Measurements from ENCODE around the gene MEGF8. TPM values are rescaled to one million over a fixed set of nuclear protein-coding genes. Genes with fewer than 3 reads are reported as not detected.

The MEGF8 gene
- total and polyA plus RNA-seq, 2 of the 13 experiments (the other 11 are each of a cell fraction or from before 2014, with no cell fraction given): 4.0 to 8.8 TPM

DNA sequence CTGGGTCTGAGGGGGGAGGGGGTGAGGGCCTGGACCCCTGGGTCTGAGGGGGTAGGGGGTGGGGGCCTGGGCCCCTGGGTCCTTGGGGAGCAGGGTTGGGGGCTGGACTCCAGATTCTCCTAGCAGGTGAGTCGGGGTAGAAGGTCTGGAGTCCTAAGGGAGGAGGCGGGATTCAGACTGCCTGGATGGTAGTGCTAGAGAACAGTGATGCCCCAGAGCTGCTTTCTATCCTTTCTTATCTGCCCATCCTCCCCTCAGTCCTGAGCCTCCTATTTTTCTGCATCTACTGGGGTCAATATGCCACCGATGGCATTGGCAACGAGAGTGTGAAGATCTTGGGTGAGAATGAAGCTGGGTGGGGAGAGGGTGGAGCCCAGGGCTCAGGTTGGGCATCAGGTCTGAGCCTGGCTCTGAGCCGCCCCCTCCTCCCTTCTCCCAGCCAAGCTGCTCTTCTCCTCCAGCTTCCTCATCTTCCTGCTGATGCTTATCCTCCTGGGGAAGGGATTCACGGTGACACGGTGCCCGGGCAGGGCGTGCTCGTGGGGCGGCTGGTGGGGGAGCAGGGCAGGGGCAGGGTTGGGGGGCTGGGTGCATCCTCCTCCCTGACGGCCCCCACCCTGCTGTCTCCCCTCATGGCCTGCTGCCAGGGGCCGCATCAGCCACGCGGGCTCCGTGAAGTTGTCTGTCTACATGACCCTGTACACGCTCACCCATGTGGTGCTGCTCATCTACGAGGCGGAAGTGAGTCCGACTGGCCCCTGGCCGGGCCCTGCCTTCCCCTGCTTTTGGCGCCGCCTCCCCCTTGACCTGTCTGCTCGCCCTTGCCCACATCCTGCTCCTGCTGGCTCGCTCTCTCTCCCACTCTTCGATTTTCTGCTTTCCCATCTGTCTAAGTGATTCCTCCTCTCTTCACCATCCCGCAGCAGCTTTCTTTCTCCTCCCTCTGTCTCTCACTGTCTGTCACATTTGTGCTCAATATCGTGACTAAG lies 8.9 kb upstream of the MEGF8 start (continued):
- TF ChIP-seq, protein P1, sequence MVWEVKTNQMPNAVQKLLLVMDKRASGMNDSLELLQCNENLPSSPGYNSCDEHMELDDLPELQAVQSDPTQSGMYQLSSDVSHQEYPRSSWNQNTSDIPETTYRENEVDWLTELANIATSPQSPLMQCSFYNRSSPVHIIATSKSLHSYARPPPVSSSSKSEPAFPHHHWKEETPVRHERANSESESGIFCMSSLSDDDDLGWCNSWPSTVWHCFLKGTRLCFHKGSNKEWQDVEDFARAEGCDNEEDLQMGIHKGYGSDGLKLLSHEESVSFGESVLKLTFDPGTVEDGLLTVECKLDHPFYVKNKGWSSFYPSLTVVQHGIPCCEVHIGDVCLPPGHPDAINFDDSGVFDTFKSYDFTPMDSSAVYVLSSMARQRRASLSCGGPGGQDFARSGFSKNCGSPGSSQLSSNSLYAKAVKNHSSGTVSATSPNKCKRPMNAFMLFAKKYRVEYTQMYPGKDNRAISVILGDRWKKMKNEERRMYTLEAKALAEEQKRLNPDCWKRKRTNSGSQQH (CRISPR knock-in tag; IDR thresholded peaks at IDR 0.05; ENCODE audit: low read depth): no peak
- TF ChIP-seq ZNF24 (IDR thresholded peaks at IDR 0.05): no peak
- TF ChIP-seq CAMTA2 (CRISPR knock-in tag; IDR thresholded peaks at IDR 0.05; ENCODE audit: borderline replicate concordance): no peak
- TF ChIP-seq, protein P2, sequence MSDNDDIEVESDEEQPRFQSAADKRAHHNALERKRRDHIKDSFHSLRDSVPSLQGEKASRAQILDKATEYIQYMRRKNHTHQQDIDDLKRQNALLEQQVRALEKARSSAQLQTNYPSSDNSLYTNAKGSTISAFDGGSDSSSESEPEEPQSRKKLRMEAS (IDR thresholded peaks at IDR 0.05): peak; percentile 78
- 0 out of 2 replicates have a peak, but pooled peaks have one; percentile 39 for TF ChIP-seq NFKBIZ (CRISPR knock-in tag; IDR thresholded peaks at IDR 0.05)
- TF ChIP-seq CHD2 (IDR thresholded peaks at IDR 0.05; ENCODE audit: low read depth, low read length): no peak
- TF ChIP-seq, protein P3, sequence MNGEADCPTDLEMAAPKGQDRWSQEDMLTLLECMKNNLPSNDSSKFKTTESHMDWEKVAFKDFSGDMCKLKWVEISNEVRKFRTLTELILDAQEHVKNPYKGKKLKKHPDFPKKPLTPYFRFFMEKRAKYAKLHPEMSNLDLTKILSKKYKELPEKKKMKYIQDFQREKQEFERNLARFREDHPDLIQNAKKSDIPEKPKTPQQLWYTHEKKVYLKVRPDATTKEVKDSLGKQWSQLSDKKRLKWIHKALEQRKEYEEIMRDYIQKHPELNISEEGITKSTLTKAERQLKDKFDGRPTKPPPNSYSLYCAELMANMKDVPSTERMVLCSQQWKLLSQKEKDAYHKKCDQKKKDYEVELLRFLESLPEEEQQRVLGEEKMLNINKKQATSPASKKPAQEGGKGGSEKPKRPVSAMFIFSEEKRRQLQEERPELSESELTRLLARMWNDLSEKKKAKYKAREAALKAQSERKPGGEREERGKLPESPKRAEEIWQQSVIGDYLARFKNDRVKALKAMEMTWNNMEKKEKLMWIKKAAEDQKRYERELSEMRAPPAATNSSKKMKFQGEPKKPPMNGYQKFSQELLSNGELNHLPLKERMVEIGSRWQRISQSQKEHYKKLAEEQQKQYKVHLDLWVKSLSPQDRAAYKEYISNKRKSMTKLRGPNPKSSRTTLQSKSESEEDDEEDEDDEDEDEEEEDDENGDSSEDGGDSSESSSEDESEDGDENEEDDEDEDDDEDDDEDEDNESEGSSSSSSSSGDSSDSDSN (CRISPR knock-in tag; IDR thresholded peaks at IDR 0.05): peak; percentile 56
- no peak for TF ChIP-seq ZNF747 (CRISPR knock-in tag; IDR thresholded peaks at IDR 0.05; ENCODE audit: borderline replicate concordance)
- TF ChIP-seq ZNF83 (CRISPR knock-in tag; IDR thresholded peaks at IDR 0.05; ENCODE audit: borderline replicate concordance): no peak
- TF ChIP-seq MED1 (CRISPR knock-in tag; IDR thresholded peaks at IDR 0.05): no peak
- TF ChIP-seq TGIF2 (CRISPR knock-in tag; IDR thresholded peaks at IDR 0.05): peak; percentile 68; the same call in 1 of the 2 replicates
- TF ChIP-seq ZNF430 (CRISPR knock-in tag; IDR thresholded peaks at IDR 0.05): no peak
- no peak for TF ChIP-seq ZNF782 (CRISPR knock-in tag; IDR thresholded peaks at IDR 0.05; ENCODE audit: borderline replicate concordance)
- no peak for TF ChIP-seq STAT5B (CRISPR knock-in tag; IDR thresholded peaks at IDR 0.05)
- TF ChIP-seq NFE2L1 (CRISPR knock-in tag; IDR thresholded peaks at IDR 0.05; ENCODE audit: borderline replicate concordance): no peak
- TF ChIP-seq, protein P4, sequence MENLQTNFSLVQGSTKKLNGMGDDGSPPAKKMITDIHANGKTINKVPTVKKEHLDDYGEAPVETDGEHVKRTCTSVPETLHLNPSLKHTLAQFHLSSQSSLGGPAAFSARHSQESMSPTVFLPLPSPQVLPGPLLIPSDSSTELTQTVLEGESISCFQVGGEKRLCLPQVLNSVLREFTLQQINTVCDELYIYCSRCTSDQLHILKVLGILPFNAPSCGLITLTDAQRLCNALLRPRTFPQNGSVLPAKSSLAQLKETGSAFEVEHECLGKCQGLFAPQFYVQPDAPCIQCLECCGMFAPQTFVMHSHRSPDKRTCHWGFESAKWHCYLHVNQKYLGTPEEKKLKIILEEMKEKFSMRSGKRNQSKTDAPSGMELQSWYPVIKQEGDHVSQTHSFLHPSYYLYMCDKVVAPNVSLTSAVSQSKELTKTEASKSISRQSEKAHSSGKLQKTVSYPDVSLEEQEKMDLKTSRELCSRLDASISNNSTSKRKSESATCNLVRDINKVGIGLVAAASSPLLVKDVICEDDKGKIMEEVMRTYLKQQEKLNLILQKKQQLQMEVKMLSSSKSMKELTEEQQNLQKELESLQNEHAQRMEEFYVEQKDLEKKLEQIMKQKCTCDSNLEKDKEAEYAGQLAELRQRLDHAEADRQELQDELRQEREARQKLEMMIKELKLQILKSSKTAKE (CRISPR knock-in tag; IDR thresholded peaks at IDR 0.05; ENCODE audit: borderline replicate concordance): peak; percentile 79
- TF ChIP-seq ATF1 (CRISPR knock-in tag; IDR thresholded peaks at IDR 0.05): no peak
- no peak for TF ChIP-seq RAD51 (IDR thresholded peaks at IDR 0.05; ENCODE audit: borderline replicate concordance)
- TF ChIP-seq BORCS8-MEF2B (CRISPR knock-in tag; IDR thresholded peaks at IDR 0.05): no peak
- no peak for TF ChIP-seq ZFP41 (CRISPR knock-in tag; IDR thresholded peaks at IDR 0.05; ENCODE audit: borderline replicate concordance)
- no peak for TF ChIP-seq ZC3H4 (CRISPR knock-in tag; IDR thresholded peaks at IDR 0.05; ENCODE audit: borderline replicate concordance)
- TF ChIP-seq, protein P5, sequence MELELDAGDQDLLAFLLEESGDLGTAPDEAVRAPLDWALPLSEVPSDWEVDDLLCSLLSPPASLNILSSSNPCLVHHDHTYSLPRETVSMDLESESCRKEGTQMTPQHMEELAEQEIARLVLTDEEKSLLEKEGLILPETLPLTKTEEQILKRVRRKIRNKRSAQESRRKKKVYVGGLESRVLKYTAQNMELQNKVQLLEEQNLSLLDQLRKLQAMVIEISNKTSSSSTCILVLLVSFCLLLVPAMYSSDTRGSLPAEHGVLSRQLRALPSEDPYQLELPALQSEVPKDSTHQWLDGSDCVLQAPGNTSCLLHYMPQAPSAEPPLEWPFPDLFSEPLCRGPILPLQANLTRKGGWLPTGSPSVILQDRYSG (CRISPR knock-in tag; IDR thresholded peaks at IDR 0.05): no peak
- TF ChIP-seq ZNF562 (CRISPR knock-in tag; IDR thresholded peaks at IDR 0.05; ENCODE audit: borderline replicate concordance): no peak
- TF ChIP-seq NFIC (IDR thresholded peaks at IDR 0.05; ENCODE audit: low read length): no peak
